ENCODE results near the gene KIF6.

Gene KIF6

GRCh38 chr6:39576556-39577303, 148.5 kb downstream of the KIF6 start:
- DNase-seq, result no peak
- Histone ChIP-seq H3K36me3 (replicated peaks; ENCODE audit: insufficient read depth, low read length) (no peaks in the 10 kb centered on the region), H3K4me2 (ENCODE audit: low read depth, low read length) (no peak overlapping the region), H3K27me3 (replicated peaks; ENCODE audit: insufficient read depth, low read length) (no peaks in the 10 kb centered on the region), H3K4me1 (ENCODE audit: low read length) (no peaks in the 10 kb centered on the region), H2AFZ (ENCODE audit: low read length) (no peak overlapping the region), H3K4me3 (ENCODE audit: low read length) (no peak overlapping the region), H3K27ac (ENCODE audit: low read length) (no peak overlapping the region), H3F3A (ENCODE audit: insufficient read depth, low read length) (no peaks in the 10 kb centered on the region), H3K79me2 (ENCODE audit: low read length) (no peaks in the 10 kb centered on the region), H3K9ac (ENCODE audit: low read length) (no peak overlapping the region), H3K9me3 (replicated peaks; ENCODE audit: insufficient read depth, low read length) (no peaks in the 10 kb centered on the region), H3K9me2 (replicated peaks; ENCODE audit: insufficient read depth, low read length) (no peaks in the 10 kb centered on the region), H4K20me1 (ENCODE audit: insufficient read depth, low read length) (no peaks in the 10 kb centered on the region)
- TF ChIP-seq CTCF (IDR thresholded peaks at IDR 0.05; ENCODE audit: low read length), result no peak
- TF ChIP-seq EZH2phosphoT487 (IDR thresholded peaks at IDR 0.05; ENCODE audit: low read length), result no peak
- TF ChIP-seq EZH2 (optimal IDR thresholded peaks at IDR 0.05; ENCODE audit: low read depth, low read length), result no peak

- Histone ChIP-seq H3K36me3 (replicated peaks; ENCODE audit: insufficient read depth, low read length) (no peaks in the 10 kb centered on the region), H2AFZ (ENCODE audit: low read length) (no peak overlapping the region), H3F3A (ENCODE audit: insufficient read depth, low read length) (no peaks in the 10 kb centered on the region), H3K9ac (ENCODE audit: low read length) (no peak overlapping the region), H3K27ac (ENCODE audit: low read length) (no peak overlapping the region), H3K9me3 (replicated peaks; ENCODE audit: insufficient read depth, low read length) (no peaks in the 10 kb centered on the region), H3K4me1 (ENCODE audit: low read length) (no peaks in the 10 kb centered on the region), H3K4me2 (ENCODE audit: low read depth, low read length) (no peak overlapping the region), H4K20me1 (ENCODE audit: insufficient read depth, low read length) (no peaks in the 10 kb centered on the region), H3K79me2 (ENCODE audit: low read length) (no peaks in the 10 kb centered on the region), H3K27me3 (replicated peaks; ENCODE audit: insufficient read depth, low read length) (no peaks in the 10 kb centered on the region), H3K9me2 (replicated peaks; ENCODE audit: insufficient read depth, low read length) (no peaks in the 10 kb centered on the region), H3K4me3 (ENCODE audit: low read length) (no peak overlapping the region)
- no peak for TF ChIP-seq EZH2phosphoT487 (IDR thresholded peaks at IDR 0.05; ENCODE audit: low read length)
- TF ChIP-seq CTCF (IDR thresholded peaks at IDR 0.05; ENCODE audit: low read length), result no peak
- TF ChIP-seq EZH2 (optimal IDR thresholded peaks at IDR 0.05; ENCODE audit: low read depth, low read length), result no peak
- DNase-seq, result no peak
Observed at GRCh38 chr6:39574991-39575390, 150.2 kb downstream of the KIF6 start.

- Histone ChIP-seq H3K79me2 (ENCODE audit: low read length) (no peaks in the 10 kb centered on the region), H3K27ac (ENCODE audit: low read length) (no peak overlapping the region), H3K4me1 (ENCODE audit: low read length) (no peaks in the 10 kb centered on the region), H3K9me3 (replicated peaks; ENCODE audit: insufficient read depth, low read length) (no peaks in the 10 kb centered on the region), H2AFZ (ENCODE audit: low read length) (no peak overlapping the region), H3K36me3 (replicated peaks; ENCODE audit: insufficient read depth, low read length) (no peaks in the 10 kb centered on the region), H3K4me3 (ENCODE audit: low read length) (no peak overlapping the region), H3K9me2 (replicated peaks; ENCODE audit: insufficient read depth, low read length) (no peaks in the 10 kb centered on the region), H3K9ac (ENCODE audit: low read length) (no peak overlapping the region), H3K27me3 (replicated peaks; ENCODE audit: insufficient read depth, low read length) (no peaks in the 10 kb centered on the region), H3K4me2 (ENCODE audit: low read depth, low read length) (no peak overlapping the region), H3F3A (ENCODE audit: insufficient read depth, low read length) (no peaks in the 10 kb centered on the region), H4K20me1 (ENCODE audit: insufficient read depth, low read length) (no peaks in the 10 kb centered on the region)
- DNase-seq, result no peak
- TF ChIP-seq CTCF (IDR thresholded peaks at IDR 0.05; ENCODE audit: low read length), result no peak
- no peak for TF ChIP-seq EZH2 (optimal IDR thresholded peaks at IDR 0.05; ENCODE audit: low read depth, low read length)
- TF ChIP-seq EZH2phosphoT487 (IDR thresholded peaks at IDR 0.05; ENCODE audit: low read length), result no peak
Observed at GRCh38 chr6:39573541-39573940, 151.7 kb downstream of the KIF6 start.
